NCI-H2107 treated with DMSO at 0.1 percent for 48 hours (cell line): ENCODE measurements around the gene C12orf75.
"Not testable (repeated sequence)": the region's sequence is repeated elsewhere in the genome, so short reads cannot be mapped to it uniquely, and the experiment has no call there.

Source experiments
- DNase-seq: peaks from one replicate; lab custom pipeline; 2025; ENCODE audit not compliant: unreplicated experiment; lab: John Stamatoyannopoulos, UW

C12orf75 gene

DNA sequence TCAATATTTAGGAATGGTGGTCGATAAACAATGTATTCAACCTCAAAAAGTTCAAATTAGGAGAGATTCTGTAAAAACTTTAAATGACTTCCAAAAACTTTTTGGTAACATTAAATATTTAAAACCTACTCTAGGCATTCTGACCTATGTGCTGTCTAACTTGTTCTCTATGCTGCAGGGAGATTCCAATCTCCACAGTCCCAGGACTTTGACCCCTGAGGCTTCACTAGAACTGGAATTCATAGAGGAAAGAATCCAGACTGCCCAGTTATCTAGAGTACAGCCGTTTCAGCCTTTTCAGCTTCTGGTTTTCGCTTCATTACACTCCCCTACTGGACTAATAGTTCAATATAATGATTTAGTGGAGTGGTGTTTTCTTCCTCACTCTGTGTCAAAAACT lies 21.1 kb upstream of the C12orf75 start:
- not testable (repeated sequence) for DNase-seq

DNA sequence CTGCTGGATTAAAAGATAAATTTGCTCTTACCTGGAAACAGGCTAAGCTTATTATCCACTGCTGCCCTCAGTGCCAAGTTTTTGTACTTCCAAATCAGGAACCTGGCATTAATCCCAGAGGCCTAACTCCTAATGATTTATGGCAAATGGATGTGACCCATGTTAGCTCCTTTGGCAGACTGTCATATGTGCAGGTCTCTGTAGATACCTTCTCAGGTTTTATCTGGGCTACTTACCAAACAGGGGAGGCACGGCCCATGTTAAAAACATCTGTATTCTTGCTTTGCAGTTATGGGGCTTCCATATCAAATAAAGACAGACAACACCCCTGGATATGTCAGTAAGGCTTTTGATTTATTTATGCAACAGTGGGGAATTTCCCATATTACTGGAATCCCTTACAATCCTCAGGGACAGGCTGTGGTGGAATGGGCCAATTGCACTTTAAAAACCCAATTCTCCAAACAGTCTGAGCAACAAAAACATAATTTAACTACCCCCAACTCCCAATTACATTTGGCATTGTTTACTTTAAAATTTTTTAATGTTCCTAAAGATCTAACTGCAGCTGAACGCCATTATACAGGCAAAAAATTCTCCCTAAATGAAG lies 19.9 kb upstream of the C12orf75 start:
- not testable (repeated sequence) for DNase-seq

DNA sequence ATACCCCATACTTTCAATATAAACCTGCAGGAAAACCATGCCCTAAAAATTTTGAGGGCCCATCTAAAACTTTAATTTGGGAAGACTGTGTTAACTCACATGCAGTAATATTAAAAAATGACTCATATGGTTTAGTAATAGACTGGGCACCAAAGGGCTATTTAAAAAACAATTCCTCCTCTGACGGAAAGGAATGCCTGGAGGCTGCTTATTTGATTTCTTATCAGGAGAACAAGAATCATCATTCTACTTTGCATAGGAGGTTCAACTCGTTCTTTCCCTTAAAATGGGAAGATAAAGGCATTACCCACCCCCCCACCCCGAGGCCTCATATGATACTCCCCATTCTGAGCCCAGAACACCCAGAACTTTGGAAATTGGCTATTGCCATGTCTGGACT lies 18.6 kb upstream of the C12orf75 start:
- DNase-seq: not testable (repeated sequence)

DNA sequence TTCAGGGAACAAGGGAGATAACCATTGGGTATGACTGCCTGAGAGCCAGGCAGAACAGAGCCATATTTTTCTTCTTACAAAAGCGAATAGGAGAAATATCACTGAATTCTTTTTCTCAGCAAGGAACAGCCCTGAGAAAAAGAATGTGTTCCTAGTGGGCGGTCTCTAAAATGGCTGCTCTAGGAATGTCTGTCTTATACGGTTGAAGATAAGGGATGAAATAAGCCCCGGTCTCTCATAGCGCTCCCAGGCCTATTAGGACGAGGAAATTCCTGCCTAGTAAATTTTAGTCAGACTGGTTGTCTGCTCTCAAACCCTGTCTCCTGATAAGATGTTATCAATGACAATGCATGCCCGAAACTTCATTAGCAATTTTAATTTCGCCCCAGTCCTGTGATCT lies 16.7 kb upstream of the C12orf75 start:
- not testable (repeated sequence) for DNase-seq

DNA sequence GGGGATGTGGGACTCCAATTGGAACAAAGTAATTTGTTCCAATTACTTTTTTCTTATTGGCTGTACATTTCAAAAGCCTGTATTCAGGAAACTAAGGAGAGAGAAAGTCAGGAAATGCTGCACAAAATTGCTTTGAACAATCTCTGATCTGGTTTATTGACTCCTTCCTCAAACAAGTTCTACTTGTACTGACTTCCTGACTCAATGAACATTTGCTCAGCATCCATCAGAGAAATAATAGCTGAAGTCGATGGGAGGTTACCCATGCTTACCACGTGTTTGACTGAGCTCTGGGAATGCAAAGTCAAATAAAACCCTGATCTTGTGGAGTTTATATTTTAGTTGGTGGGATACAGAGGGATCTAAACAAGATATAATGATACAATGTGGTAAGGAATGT lies 15.4 kb upstream of the C12orf75 start:
- no peak for DNase-seq

DNA sequence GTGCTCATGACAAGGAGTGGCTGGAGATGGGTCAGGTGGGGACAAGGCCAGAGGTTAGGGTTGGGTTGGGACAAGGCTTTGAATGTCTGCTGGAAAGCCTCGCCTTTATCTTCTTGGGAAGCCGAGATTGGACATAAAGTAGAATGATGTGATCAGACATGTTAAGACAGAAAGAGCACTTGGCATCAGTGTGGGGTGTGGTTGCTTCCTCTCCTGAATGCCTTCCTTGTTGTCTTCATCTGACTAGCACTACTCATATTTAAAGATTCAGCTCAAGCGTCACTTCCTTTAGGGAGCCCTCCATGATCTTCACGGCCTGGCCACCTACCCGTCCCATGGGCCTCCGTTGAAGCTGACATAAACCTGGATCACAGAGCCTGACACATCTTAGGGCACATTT lies 14.8 kb upstream of the C12orf75 start:
- DNase-seq: no peak

DNA sequence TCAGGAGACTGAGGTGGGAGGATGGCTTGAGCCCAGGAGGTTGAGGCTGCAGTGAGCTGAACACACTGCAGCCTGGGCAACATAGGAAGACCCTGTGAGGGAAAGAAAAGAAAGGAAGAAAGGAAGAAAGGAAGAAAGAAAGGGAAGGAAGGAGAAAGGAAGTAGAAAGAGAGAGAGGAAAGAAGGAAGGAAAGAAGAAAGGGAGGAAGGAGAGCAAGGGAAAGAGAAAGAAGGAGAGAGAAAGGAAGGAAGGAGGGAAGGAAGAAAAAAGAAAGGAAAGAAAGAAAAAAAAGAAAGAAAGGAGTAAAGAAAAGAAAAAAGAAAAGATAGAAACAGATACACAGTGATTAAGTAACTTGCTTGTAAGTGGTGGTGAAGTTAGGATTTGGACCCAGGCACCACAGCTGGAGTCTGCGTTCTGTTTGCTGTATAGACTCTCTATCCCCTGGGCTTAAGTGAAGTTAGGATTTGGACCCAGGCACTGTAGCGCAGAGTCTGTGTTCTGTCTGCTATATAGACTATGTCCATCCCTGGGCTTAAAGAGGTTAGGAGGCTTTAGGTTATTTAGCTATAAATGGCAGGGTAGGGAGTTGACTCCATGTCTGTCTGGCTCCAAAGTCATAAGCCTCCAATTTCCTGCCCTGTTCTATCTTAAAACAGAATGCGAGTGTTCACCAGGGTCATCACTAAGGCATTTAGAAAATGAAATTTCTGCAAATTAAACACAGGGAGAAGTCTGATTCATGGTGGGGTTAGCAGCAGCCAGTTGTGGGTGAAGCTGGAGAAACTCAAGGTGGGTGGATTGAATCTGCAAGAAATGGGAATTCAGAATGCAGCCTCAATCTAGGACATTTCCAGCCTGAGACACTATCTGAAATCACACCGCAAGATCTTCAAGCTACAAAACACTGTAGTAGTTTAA lies 13.3 kb upstream of the C12orf75 start:
- no peak for DNase-seq

DNA sequence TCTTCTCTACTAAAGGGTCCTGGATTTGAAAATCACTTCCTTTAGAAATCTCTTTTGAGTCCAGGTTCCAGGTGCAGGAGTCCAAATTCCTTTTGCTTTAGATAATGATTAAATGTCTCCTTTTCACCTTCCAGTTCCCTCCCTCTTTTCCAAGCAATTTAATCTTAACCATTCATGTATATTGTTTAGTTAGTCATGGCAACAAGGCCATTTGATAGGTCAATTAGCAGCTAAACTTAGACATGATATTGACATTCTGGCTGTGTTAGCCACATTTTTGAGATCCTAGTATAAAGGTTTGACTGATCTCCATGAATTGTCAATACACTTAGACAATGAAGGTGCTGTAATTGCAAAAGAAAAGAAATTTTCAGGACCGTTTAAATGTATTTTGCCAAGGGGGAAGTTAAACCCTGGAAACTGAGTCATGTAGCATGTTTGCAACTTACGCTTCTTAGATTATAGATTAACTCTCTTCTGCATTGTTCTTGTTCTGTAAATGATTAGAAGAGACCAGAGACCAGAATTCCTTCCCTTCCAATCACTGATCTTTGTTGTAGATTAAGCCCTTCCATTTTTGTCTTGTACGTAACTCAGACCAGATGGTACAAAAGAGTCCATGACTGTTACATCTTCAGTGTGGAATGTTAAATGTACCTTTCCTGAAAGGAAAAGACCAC lies 12.4 kb upstream of the C12orf75 start:
- peak; percentile 22 for DNase-seq

DNA sequence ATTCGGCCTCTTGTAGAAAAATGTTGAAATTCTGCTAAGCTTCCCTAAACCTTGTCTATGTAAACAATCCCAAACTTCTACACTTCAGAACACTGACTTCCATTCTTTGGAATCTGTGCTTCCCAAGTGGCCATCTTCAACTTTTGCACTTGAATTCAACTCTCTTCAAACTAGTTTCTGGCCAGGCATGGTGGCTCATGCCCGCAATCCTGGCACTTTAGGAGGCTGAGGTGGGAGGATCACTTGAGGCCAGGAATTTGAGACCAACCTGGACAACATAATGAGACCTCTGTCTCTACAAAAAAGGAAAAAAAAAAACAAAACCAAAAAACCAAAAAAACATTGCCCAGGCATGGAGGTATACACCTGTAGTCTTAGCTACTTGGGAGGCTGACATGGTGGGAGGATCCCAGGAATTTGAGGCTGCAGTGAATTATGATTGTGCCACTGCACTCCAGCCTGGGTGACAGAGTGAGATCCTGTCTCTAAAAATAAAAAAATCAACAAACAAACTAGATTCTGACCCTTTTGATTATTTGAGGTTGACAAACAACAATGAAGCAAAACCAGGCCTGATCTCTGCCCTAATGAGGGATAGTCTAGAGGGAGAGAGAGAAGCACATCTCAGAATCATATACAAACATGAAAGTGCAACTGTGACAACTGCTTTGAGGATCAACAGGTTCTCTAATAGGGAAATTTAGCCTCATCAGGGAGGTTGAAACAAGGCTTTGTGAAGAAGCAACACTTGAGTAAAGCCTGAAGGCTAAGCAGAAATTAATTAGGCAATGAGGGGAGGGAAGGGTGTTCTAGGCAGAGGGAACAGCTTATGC lies 11.6 kb upstream of the C12orf75 start:
- no peak for DNase-seq

DNA sequence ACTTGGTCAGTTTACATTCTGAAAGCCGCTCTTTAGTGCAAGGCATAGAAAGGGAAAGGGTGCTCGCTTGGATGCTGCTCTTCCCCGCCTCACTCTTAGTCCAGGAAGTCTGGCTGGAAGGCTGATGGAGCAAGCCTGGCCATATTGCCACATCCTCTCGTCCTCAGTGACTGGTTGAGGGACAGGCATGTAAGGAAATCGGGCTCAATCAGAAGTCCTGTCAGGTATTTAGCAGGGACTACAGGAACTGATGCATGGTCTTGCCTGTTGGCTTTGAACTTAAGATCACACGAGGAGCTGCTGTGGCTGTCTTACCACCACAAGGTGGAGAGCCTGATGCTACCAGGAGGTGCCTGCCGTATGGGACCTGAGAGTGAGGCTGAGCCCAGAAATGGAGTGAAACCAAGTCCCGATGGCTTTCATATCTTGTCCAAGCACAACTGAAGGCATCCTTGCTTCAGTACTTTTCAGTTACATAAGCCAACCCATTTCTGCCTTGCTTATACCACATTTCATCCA lies 10.7 kb upstream of the C12orf75 start:
- DNase-seq: no peak

DNA sequence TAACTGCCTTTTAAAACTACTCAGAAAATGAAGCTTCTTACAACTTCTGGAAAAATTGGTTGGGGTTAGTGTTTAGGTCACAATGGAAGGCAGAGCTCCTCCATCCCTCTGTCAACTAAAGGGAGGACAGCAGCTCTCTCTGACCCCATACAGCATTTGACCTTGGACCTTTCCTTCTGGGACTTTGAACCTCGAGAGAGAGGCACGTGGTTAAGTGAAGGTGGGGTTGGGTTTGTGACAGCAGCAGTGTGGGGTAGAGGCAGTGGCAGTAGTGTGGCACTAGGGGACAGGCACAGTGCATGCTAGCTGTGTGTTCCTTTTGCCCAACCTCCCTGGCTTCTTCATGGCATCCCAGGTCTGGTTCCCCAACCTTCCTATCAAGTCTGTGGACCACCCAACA lies 9.4 kb upstream of the C12orf75 start:
- DNase-seq: no peak

DNA sequence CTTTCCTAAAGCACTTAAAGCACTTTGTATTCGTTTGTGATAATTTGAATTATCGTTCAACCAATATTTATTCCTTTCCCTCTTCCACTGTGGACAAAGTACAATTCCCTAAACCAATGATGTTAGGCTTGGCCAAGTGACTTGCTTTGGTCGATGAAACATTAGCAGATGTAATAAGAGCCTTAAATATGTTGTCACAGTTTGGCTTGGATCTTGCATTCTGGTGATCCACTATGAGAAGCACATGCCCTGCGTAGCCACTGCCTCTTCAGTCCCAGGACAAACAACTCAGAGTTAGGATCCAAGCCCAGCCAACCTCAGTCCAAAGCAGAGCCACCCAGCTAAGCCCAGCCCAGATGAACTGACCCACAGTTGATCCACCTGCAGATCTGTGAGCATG lies 8.4 kb upstream of the C12orf75 start:
- DNase-seq: no peak

DNA sequence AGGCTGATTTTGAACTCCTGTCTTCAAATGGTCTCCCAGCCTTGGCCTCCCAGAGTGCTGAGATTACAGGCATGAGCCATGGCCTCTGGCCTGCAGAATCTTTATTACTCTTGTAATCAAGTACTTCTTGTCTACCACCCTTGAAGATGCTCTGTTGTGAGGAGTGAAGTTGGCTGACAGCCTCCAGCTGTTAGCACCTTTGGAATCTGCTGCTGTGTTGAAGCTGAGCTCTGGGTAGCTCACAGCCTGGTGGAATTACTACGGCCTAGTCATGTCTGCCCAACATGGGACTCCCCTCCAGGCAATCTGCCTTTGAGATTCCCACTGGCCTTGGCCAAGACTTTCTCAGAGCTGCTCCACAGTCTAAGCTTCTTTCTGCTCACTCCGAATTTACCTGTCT lies 5.8 kb upstream of the C12orf75 start:
- no peak for DNase-seq

DNA sequence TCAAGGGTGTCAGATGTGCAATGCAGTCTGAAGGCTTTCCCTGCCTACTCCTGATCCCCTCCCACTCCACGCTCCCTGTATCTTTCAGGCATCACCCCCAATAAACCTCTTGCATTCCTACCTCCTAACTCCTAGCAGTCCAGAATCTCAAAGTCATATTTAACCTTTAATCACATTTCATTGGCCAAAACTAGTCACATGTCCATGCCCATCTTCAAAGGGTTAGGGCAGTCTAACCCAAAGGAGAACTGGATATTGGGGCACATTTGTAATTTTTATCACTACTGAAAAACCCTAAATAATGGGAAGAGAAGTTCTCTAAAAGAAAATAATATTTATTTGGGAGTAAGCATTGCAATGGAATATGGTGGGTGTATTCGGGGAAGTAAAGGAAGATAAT lies 5.4 kb upstream of the C12orf75 start:
- DNase-seq: no peak

DNA sequence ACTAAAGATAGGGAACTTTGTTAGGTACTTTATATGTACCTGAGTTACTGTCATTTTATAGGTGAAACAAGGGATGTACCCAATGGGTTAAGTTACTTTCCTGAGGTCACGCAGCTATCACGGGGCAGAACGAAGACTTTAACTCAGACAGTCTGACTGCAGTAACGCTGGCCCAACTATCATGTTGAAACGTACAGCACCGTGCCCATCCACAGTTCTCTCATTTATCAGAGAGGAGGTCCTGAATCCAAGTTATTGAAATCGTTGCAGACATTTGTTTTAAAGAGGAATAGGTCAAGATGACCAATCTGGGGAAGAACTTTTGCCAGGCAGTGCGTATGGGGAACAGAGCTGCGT lies 587 bp upstream of the C12orf75 start:
- DNase-seq: no peak

DNA sequence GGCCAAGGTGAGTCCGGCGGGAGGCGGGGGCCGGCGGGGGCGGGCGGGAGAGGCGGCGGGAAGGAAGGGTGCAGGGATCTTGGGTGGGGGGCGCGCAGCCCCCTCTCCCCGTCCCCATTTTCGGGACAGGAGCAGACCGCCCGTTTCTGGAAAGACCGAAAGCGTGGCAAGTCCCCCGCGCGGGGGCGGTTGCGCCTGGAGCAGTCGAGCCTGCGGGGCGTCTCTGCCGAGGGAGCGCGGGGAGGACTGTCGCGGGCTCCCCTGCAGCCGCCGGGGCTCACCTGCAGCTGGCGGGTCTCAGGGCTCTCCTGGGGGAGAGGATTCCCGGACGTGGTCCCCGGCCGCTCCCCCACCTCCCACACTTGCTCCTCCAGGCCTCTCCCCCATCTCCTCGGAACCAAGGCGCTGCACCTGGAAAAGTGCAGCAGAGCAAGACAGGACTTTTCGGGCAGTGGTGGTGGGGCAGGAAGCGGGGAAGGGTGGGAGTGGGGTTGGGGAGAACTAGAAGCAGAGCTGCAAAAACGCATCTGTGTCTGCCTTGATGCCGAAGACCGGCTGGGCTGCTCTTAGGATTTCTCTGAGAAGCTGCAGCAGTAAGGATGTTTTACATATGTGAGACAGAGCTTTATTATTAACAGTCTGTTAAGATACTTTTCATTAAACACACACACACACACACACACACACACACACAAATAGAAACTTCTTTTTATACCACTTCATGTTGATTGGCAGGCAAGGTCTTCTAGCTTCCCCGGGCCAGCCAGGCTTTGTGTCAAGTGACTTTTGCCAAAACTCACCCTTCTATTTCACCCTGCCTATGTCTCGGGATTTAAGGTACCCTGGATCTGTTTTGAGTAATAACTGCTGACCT lies 677 bp downstream of the C12orf75 start:
- DNase-seq: no peak

DNA sequence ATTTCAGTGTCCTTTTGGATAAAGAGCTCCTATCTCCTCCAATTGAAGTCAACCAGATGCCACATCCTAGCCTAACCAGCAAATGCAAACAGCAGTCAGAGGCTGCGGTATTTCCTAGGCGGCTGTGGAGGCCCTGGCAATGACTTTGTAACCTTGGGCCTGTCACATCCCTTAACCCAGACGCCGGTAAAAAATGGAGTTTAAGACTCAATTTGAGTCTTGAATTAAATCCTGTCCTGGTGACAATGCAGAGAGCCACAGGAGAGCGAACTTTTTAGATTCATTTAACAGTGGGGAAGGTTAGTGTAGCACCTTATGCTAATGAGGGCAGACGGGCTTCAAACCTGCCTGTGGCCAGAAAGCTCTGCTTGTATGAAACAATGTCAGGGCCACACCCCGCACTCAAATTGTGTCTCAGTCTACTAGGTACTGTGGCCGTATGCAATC lies 1.3 kb downstream of the C12orf75 start:
- DNase-seq: no peak

DNA sequence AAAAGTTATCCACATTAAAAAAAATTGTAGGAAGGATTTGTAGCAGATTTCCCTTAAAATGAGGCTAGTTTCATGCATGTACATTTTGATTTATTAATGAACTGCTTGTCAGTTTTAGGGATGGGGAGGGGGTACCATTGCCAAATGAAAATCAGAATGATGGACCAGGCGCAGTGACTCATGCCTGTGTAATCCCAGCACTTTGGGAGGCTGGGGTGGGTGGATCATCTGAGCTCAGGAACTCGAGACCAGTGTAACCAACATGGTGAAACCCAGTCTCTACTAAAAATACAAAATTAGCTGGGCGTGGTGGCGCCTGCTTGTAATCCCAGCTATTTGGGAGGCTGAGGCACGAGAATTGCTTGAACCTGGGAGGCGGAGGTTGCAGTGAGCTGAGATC lies 1.8 kb downstream of the C12orf75 start:
- DNase-seq: not testable (repeated sequence)

DNA sequence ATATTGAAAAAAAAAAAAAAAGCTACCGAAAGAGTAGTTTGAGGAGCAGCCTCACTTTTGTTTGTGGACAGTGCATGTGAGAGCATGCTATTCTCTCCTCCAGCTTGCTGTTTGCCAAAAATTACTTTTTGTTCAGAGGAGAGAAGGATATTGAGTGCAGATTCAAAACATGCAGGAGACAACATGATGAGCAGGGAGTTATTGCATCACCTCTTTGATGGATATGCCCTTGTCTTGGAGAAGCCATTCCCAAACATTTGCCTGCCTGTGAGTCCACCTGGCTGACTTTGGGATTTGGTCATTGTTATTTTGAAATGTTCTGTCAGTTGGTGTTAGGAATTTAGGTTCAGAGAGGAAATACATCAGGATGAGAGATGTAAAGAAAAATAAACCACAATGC lies 2.4 kb downstream of the C12orf75 start:
- DNase-seq: no peak

DNA sequence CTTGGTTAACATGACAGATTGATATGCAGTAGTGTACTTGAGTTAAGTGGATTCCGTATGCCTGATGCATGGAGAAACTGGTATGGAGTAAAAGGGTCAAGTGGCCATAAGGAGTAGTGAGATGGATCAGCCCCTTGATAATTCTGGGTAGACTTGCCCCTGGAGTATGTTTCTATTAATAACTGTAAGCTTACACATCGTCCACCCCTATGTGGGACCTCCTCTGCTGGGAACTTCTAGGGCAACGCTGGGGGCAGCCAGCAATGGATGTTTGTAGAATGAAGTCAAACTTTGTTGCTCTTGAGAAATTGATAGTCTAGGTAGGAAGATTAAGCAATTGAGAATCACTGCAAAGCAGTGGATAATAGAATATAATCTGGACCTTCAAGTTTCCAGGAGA lies 3.5 kb downstream of the C12orf75 start:
- peak; percentile 6 for DNase-seq
